HG02798 (cell line): ENCODE measurements around the gene EGF.
"Not testable (repeated sequence)": the region's sequence is repeated elsewhere in the genome, so short reads cannot be mapped to it uniquely, and the experiment has no call there.

ENCODE experiments used
- ATAC-seq: cut with Tn5 transposase; IDR thresholded peaks from one replicate; pipeline ENCODE4 v1.9.1; 2021; ENCODE audit warnings: mild to moderate bottlenecking; ENCODE audit not compliant: unreplicated experiment, poor library complexity

The EGF gene

DNA sequence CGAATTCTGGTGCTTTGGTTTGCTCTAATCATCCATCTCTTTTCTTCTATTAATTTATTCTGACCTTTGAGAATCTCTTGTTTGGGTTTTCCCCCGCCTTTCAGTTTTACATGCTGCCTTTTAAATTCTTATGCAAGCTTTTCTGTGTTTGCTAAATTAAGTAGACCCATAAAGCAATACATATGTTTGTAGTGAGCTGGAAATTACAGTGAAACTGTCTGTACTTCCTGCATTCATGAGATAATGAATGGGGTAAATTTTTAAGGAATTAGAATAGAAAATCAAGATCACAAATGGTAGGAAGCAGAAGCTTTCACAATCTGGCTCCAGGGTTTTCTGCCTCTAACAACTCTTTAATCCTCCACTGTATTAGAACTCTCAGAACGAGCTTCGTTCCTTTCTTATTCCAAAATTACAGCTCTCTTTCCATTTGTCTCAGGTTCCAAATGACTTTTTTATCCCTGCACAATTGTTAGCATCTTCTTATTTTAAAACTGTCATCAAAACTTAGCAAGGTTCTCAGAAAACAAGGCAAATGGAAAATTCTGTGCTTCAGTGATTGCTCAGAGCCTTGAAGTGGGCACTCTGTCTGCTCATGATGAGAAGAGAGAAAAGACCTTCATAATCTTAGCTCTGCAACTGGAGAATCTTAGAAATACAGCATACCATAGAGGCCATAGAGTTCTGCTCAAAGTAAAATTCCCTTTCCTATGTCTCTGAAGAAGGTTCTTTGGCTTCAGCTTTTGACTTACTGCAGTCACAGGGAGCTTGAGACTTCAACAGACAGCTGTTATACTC lies 108.2 kb downstream of the EGF start:
- ATAC-seq: no peak

DNA sequence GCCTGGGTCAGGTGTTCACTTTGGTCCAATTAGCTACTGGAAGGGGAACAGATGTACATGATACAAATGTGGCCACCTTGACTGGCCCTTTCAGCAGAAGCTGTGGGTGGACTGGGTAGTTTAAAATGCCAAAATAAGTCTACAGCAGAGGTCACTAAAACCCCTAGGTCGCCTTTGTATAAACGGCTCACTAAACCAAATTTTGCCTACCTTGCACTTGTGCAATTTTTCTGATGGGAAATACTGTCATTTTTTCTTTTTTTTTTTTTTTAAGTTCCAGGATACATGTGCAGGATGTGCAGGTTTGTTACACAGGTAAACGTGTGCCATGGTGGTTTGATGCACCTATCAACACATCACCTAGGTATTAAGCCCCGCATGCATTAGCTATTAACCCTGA lies 109.8 kb downstream of the EGF start:
- no peak for ATAC-seq

DNA sequence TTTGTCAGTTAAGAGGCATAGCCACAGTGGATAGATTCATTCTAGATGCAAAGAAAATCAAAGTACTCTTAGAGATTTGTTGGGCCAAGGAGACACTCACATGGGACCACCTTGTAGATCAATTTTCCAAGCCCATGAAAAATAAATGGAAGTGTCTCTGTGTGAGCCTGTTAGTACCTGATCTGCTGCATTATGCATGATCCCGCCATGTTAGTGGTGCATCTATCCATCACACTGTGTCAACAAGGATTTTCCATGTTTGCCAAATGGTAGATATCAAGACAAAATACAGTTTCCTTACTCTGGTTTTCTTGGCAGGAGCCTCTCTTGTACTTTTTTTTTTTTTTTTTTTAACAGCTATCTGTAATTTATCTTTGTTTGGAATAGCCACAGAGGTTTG lies 112.4 kb downstream of the EGF start:
- ATAC-seq: no peak

DNA sequence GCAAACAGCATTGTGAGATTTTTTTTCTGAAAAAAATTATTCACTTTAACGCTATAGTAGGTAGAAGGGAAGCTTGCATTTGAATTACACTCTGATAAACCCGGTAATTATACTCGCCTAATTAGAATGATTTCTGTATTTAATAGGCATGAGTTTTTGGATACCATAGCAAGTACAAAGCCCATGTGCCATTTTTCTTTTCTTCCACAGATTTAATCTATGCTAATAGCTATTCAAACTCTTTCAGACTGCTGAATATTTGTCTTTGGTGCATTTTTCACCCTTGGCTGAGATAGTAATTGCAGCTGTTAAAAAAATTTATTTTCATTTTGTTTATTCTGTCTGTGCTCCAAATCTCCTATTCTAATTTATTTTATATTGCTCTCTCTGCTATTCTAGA lies 113.0 kb downstream of the EGF start:
- no peak for ATAC-seq

DNA sequence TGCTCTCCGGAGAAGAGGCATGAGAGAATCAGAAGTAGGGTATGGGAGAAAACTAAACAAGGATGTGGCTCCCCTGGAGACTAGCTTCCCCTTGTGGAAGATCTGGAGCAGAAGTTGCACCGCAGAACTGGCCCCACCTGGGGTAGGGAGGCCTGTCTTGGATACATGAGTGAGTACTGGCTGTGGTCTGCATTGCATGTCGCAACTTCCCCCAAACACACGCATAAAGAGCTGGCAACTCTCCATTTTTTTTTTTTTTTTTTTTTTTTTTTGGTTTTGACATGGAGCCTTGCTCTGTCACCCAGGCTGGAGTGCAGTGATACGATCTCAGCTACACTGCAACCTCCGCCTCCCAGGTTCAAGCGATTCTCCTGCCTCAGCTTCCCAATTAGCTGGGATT lies 119.9 kb downstream of the EGF start:
- ATAC-seq: no peak

DNA sequence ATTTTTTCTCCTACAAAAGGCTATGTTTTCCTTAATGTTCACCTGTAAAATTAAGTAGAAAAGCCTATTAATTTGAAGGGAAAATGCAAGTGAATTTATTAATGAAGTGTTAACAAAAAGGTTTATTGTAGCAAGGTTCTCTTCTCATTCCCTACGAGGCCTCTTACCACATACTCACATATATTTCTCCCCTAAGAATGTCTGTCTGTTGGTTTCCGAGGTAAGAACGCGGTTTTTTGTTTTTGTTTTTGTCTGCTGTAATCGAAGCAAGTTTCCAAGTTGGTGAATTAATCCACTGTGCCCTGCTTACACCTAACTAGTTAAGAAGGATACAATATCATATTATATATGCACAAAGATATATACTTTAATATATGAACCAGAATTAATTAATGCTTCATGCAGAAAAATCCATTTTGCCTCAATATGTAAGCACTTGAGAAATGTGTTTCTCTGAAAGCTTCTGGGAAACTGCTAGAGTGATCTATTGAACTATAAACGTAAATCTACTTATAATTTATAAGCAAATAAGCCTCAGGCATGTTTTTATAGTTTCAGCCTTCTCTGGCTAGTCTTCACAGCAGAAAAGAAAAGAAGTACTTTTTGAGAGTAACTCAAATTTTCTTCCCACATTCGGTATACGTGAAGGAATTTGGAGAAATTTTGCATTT lies 120.8 kb downstream of the EGF start:
- peak; percentile 6 for ATAC-seq

DNA sequence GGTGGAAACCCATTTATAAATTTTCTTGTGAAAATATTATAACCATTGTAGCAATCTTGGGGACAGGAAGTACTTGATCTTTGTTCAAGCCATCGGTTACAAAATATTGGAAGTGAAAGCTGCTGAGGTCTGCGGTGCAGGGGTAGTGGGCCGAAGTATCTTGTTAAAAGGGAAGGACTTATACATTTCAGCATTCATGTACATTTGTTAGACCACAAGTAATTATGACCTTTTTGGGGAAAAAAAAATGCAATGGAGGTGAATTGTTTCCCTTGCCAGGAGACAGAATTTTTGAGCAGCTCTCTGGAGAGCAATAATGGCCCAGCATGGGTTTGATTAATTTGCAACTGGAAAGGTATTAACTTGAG lies 121.3 kb downstream of the EGF start:
- peak; percentile 96 for ATAC-seq

DNA sequence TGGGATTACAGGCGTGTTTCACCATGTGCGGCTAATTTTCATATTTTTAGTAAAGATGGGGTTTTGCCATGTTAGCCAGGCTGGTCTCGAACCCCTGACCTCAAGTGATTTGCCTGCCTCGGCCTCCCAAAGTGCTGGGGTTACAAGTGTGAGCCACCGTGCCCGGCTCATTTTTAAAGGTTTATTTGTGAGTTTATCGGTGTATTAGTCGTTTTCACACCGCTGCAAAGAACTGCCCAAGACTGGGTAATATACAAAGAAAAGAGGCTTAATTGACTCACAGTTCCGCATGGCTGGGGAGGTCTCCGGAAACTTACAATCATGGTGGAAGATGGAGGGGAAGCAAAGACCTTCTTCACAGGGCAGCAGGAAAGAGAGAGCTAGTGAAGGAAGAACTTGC lies 126.5 kb downstream of the EGF start:
- not testable (repeated sequence) for ATAC-seq

DNA sequence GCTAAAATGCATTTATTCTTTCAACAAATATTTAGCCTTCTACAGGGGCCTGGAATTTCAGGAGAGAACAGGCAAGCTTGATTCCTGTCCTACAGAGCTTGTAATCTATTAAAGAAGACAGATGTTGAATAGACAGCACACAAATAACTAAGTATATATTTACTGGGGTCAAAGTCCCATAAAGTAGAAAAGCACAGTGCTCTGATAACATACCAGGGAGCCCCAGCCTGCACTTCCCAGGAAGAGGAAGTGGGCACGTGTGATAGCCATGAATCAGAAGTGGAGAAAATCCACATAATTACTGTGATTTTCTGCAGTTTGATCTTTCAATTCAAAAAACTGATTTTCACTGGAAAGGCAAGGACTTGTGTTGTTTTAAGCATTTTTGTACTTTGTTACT lies 129.1 kb downstream of the EGF start:
- ATAC-seq: no peak

DNA sequence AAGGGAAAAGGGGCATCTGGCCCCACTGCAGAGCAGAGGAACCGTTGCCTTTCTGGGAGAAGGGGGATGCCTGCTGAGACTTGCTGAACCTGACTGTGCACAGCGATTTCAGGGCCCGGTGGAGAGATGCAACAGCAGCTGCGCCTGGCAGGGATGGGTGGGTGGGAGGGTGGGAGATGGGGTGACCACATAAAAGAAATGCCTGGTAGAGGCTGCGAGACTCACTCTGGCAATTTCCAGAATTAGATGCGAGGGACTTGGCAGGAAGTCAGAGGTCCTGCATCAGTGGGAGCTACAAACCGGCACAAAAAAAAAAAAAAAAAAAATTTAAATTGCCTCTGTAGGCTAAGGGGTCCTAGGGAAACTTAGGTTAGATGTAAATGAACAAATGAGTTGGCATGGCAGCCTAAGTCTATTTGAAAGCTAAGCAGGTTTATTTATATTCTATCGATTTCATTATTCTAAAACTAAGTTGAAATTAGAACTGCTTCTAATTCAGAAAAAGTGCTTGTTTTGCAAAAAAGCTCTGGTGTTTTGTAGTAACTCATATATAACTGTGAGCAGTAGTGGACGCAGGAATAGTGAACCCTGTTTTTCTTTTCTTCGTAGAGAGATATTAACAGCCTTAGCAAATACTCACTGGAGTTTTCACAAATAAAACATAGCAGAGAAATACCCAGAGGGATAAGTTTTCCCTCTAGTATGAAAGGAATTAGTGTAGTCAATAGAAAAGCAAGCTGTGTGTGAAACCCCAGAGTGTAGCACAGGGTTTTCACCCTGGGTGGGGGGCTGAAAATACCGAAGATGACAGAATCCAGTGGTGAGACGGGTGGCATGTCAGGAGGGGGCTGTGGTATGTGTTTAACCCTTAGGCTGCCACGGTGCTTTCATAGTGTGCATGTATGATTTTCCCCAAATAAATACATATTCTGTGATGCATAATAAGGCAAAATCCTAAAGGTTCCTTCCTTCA lies 130.1 kb downstream of the EGF start:
- ATAC-seq: no peak

DNA sequence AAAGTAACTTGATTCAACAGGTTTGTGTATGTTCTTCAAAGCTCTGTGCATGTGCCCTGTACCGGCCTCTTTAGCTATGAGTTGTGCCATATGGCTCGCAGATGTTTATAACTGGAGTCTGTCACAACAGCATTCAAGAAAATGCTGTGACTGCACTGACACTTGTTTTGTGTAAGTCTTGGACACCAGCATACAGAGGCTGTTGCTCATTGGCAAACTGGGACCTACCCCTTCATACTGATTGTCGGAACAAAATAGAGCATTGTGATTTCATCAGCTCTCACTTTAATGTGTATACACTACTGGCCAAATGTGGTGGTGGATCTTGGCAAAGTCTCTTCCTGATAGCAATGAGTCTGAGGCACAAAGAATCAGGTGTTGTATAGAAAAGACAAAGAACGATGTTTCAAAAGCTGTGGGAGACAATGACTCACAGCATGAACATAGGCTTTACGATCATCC lies 133.9 kb downstream of the EGF start:
- no peak for ATAC-seq

DNA sequence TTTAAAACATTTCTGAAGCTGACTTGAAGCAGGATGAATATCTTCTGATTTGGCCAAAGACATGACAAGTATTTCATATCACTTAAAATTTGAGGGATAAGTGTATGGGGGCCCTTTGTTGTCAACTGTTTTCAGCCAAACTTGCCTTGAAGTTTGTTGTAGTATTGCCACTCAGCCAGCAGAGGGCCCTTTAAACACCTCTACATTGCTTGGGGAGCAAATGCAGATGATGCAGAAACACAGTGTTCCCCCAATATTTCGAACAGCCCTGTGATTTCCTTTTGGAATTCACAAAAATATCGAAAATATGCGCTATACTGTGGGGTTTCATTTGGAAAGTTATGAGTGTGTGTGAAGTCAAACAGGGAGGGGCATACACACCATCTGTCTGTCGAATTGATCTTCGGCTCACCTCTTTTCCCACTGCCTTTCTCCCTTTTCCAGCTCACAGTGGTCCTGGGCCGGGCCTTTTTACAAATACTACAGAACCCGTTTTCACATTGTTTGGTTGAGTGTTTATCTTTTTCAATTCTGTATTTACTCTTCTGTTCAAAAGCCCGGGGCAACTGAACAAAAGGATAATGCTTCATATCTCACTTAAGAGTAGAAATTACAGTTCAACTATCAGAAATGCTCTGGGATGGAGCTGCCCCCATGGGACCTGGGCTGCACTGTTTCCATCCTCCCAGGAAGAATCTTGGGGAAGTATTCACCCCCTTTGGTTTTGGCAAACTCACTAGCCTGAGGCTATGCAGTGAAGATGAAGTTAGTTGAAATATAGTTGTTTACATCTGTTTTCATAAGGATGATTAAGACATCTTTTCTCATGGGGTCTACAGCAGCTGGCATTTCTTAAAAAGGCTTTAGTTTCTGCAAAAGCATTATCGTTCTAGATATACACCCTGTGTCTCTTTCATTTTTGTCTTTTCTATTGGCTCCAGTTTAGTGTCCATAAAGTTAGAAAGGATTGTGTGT lies 137.6 kb downstream of the EGF start:
- ATAC-seq: peak; percentile 62

DNA sequence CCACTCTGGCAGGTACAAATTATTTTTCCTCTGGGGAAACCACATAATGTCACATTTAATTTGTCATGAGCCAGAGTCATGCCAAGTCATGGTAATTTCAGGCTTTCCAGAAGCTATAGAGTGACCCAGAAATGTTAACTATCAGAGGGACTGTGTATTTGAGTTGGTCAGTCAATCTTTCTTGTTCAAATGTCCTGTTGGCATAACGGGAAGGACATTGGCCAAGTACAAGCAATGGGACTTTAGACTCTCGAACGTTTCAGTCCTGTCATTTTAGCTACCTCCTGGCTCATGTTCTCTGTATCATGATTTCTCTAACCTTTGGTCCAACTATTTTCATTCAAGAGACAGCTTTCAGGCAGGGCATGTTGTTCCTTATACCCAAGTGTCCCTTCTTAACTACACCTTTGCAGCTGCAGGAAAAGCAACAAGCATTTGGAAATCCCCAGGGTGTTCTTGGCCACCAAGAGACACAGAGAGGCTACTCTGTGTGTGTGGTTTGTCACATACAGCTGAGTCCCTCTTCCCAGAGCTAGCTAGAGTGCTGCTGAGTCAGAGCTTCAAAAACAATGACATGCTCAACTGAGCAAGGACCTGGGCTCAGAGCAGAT lies 142.6 kb downstream of the EGF start:
- peak; percentile 90 for ATAC-seq

DNA sequence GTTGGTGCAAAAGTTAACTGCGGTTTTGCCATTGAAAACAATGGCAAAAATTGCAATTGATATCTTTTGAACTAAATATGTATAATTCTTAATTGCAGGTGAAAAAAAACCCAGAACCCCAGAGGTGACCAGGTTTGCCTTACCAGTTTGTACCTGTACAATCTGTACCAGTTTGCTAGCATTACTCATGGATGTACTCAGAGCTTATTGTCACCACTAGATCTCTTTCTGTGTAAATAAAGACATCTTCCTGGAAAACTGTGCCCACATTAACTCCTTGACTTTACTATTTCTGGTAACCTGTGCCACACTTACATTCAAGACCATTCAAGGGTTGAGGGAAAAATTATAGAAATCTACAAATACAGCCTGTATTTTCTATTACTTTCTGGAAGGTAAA lies 146.0 kb downstream of the EGF start:
- ATAC-seq: no peak

DNA sequence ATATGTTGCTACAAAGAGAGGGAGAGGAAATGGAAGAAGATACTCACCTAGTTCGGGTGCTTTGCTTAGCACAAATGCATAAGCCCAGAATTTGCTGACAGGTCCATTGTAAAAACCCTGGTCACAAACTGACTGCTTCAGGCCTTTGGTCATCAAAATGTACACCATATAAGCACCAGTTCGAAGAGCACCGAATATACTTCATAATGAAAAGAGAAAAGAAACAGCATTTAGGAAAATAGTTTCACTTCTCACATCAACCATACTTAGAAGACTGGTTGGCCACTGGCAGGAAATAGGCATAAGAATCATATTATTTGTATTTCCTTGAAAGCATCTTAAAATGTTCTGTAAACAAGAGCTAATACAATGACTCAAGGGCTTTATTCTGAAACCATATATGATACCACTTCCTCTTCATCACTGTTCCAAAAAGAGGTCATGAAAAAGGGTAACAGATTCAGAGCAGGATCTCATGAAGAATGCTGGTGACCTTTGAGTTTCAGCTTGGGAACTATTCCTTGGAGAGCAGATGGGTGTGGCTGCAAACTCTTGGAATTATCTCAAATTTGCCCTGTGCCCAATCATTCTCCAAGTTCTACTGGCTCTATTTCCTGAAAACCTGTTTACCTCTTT lies 147.0 kb downstream of the EGF start:
- ATAC-seq: peak; percentile 66

DNA sequence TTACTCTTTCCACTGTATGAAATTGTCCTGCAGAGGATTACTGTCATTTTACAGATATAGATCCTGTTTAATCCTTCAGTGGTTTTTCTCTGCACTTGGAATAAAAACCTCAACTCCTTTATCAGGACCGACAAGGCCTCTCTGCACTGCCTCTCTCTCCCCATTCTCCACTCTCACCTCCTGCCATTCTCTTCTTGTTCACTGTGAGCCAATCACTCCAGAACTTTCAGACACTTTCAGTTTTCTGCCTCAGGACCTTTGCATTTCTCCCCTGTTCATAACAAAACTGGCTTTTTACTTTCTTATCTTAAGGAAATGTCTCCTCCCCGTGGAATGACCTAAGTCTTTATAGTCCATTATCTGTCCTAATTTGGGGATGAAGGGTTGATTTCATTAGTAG lies 148.4 kb downstream of the EGF start:
- ATAC-seq: no peak
